ENCODE results near the gene MPHOSPH8. TPM values are rescaled to one million over a fixed set of nuclear protein-coding genes. Genes with fewer than 3 reads are reported as not detected.

The MPHOSPH8 gene
- polyA plus RNA-seq, 1 donor (not counting 4 experiments of a cell fraction or from before 2014, with no cell fraction given) = 24.7 TPM

DNA sequence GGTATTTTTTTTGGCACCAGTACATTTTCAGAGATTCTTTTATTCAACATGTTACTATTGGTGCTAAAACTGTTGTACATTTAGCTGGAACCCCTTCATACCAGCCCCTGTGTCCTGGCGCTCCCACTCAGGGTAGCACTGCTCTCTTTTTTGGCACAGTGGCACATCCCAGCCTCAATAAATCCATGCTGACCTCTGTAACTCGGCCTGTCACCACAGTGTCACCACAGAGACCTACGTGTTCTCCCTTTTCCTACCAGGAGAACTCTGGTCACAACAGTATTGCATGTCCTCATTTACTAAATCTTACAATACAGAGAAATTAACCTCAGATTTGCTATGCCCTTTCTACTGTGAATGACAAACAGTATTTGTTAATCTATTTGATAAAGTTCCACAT, 10.2 kb downstream of the MPHOSPH8 start:
- peaks cover 8 to 10% of the 10 kb centered on the region in 2 experiments for H3K36me3 ChIP-seq (ENCODE audit: control insufficient read depth in 2 of 2, extremely low read depth in 1 of 2, insufficient read depth in 2 of 2, low read length in 2 of 2)
- no peak overlapping the region for H3K27ac ChIP-seq (ENCODE audit: control insufficient read depth, insufficient read depth, low read length)
- H3K79me2 ChIP-seq (ENCODE audit: control insufficient read depth, insufficient read depth, low read length) = peaks cover 13% of the 10 kb centered on the region

DNA sequence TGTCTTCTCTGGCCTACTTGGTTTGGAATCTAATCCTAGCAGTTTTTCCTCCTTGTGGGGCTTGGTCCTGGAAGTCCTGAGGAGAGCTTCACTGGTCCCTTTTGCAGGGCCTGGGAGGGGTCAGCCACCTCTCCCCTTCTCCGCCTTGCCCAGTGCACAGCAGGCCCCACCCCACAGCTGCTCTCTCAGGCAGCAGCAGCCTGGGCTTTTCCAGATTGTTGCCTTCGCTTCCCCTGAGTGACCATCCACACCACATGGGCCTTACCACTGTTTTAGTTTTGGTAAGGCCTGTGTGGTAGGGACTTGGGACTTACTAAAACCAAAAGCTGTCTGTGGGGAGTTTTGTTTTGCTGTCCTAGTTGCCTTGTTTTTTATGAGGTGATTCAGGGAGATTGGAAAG, 11.5 kb downstream of the MPHOSPH8 start:
- Histone ChIP-seq H3K27ac (ENCODE audit: control insufficient read depth, insufficient read depth, low read length) (no peak overlapping the region), H4K20me1 (ENCODE audit: control insufficient read depth, extremely low read depth, insufficient read depth, low read length) (no peaks in the 10 kb centered on the region), H3K4me3 (ENCODE audit: control insufficient read depth in 2 of 3, extremely low read depth in 1 of 3, insufficient read depth in 2 of 3, low read depth in 1 of 3, low read length in 3 of 3) (no peak overlapping the region), H3K79me2 (ENCODE audit: control insufficient read depth, insufficient read depth, low read length) (peaks cover 2% of the 10 kb centered on the region), H3K36me3 (ENCODE audit: control insufficient read depth in 2 of 2, extremely low read depth in 1 of 2, insufficient read depth in 2 of 2, low read length in 2 of 2) (peaks cover 10% of the 10 kb centered on the region in 2 experiments), H3K9me1 (ENCODE audit: control insufficient read depth, extremely low read depth, insufficient read depth, low read length) (no peaks in the 10 kb centered on the region), H3K4me1 (ENCODE audit: control insufficient read depth, extremely low read depth, insufficient read depth, low read length) (no peaks in the 10 kb centered on the region), H3K9ac (ENCODE audit: control insufficient read depth, extremely low read depth, insufficient read depth, low read length) (no peak overlapping the region), H3K9me3 (ENCODE audit: control insufficient read depth, low read depth, low read length) (no peaks in the 10 kb centered on the region), H3K27me3 (ENCODE audit: control insufficient read depth, extremely low read depth, insufficient read depth, low read length) (no peaks in the 10 kb centered on the region), H2AFZ (ENCODE audit: control insufficient read depth, low read length) (no peak overlapping the region), H3K4me2 (ENCODE audit: control insufficient read depth, extremely low read depth, insufficient read depth, low read depth, low read length) (no peak overlapping the region)
- FAIRE-seq (no peak), DNase-seq (ENCODE audit: low read depth, low spot score) (no peak)
- TF ChIP-seq, protein P1, sequence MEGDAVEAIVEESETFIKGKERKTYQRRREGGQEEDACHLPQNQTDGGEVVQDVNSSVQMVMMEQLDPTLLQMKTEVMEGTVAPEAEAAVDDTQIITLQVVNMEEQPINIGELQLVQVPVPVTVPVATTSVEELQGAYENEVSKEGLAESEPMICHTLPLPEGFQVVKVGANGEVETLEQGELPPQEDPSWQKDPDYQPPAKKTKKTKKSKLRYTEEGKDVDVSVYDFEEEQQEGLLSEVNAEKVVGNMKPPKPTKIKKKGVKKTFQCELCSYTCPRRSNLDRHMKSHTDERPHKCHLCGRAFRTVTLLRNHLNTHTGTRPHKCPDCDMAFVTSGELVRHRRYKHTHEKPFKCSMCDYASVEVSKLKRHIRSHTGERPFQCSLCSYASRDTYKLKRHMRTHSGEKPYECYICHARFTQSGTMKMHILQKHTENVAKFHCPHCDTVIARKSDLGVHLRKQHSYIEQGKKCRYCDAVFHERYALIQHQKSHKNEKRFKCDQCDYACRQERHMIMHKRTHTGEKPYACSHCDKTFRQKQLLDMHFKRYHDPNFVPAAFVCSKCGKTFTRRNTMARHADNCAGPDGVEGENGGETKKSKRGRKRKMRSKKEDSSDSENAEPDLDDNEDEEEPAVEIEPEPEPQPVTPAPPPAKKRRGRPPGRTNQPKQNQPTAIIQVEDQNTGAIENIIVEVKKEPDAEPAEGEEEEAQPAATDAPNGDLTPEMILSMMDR (optimal IDR thresholded peaks at IDR 0.05 in 1 of 3, IDR thresholded peaks at IDR 0.05 in 1 of 3, conservative IDR thresholded peaks at IDR 0.05 in 1 of 3; ENCODE audit: extremely low read depth in 1 of 3, insufficient read depth in 2 of 3, low read length in 3 of 3) = no peak
- dilution Hi-C loops (cut with MboI; ENCODE audit: extremely low pct_ligation_motif_present, low sequenced_read_pairs) = no loop called here

More for the DNA sequence above, 10.2 kb downstream of the MPHOSPH8 start:
- TF ChIP-seq EZH2 (IDR thresholded peaks at IDR 0.05; ENCODE audit: low read length) = no peak
- TF ChIP-seq, protein P1 (optimal IDR thresholded peaks at IDR 0.05 in 1 of 3, IDR thresholded peaks at IDR 0.05 in 1 of 3, conservative IDR thresholded peaks at IDR 0.05 in 1 of 3; ENCODE audit: extremely low read depth in 1 of 3, insufficient read depth in 2 of 3, low read length in 3 of 3) = no peak
- H3K9ac ChIP-seq (ENCODE audit: control insufficient read depth, extremely low read depth, insufficient read depth, low read length) = no peak overlapping the region
- H3K9me3 ChIP-seq (ENCODE audit: control insufficient read depth, low read depth, low read length) = no peaks in the 10 kb centered on the region
- H3K4me3 ChIP-seq (ENCODE audit: control insufficient read depth in 2 of 3, extremely low read depth in 1 of 3, insufficient read depth in 2 of 3, low read depth in 1 of 3, low read length in 3 of 3) = no peak overlapping the region
- FAIRE-seq = no peak
- no peaks in the 10 kb centered on the region for H3K27me3 ChIP-seq (ENCODE audit: control insufficient read depth, extremely low read depth, insufficient read depth, low read length)
- dilution Hi-C loops (cut with MboI; ENCODE audit: extremely low pct_ligation_motif_present, low sequenced_read_pairs) = no loop called here
- no peaks in the 10 kb centered on the region for H3K9me1 ChIP-seq (ENCODE audit: control insufficient read depth, extremely low read depth, insufficient read depth, low read length)
- H3K4me1 ChIP-seq (ENCODE audit: control insufficient read depth, extremely low read depth, insufficient read depth, low read length) = no peaks in the 10 kb centered on the region
- DNase-seq (ENCODE audit: low read depth, low spot score) = no peak
- no peak overlapping the region for H2AFZ ChIP-seq (ENCODE audit: control insufficient read depth, low read length)
- no peak overlapping the region for H3K4me2 ChIP-seq (ENCODE audit: control insufficient read depth, extremely low read depth, insufficient read depth, low read depth, low read length)
- H4K20me1 ChIP-seq (ENCODE audit: control insufficient read depth, extremely low read depth, insufficient read depth, low read length) = no peaks in the 10 kb centered on the region

All from keratinocyte (primary cell).